Measurements from ENCODE around the gene ACVR1B.

ACVR1B gene

DNA sequence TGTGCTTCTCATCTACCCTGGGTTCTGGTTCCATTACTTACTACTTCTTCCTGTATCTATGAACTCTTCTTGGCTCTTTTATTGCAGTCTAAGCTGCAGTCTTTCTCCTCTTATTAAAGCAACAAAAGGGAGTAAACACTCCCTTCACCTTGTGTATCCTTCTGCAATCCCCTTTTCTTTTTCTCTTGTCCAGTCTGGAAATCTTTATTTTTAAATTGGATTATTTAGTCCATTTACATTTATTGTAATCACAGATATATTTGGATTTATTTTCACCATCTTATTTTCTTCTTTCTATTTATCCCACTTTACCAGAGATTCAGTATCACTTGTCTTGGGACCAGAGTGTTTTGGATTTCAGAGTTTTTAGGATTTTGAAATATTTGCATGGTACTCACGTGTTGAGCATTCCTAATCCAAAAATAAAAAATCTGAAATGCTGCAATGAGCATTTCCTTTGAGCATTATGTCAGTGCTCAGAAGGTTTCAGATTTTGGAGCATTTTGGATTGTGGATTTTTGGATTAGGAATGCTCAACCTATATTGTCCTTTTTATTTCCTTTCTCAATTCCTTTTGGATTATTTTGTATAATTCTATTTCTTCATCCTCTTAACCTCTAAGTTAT lies 6.8 kb upstream of the ACVR1B start:
- no peak for DNase-seq

GRCh38 chr12:51947246-51947996 lies 4.1 kb upstream of the ACVR1B start:
- DNase-seq = no peak

- DNase-seq = no peak
These were observed 3.4 kb upstream of the ACVR1B start for GRCh38 chr12:51948066-51948465.

GRCh38 chr12:51949342-51950030 lies 2.0 kb upstream of the ACVR1B start:
- no peak for DNase-seq

GRCh38 chr12:51950682-51951198 lies 759 bp upstream of the ACVR1B start:
- DNase-seq = no peak

DNA sequence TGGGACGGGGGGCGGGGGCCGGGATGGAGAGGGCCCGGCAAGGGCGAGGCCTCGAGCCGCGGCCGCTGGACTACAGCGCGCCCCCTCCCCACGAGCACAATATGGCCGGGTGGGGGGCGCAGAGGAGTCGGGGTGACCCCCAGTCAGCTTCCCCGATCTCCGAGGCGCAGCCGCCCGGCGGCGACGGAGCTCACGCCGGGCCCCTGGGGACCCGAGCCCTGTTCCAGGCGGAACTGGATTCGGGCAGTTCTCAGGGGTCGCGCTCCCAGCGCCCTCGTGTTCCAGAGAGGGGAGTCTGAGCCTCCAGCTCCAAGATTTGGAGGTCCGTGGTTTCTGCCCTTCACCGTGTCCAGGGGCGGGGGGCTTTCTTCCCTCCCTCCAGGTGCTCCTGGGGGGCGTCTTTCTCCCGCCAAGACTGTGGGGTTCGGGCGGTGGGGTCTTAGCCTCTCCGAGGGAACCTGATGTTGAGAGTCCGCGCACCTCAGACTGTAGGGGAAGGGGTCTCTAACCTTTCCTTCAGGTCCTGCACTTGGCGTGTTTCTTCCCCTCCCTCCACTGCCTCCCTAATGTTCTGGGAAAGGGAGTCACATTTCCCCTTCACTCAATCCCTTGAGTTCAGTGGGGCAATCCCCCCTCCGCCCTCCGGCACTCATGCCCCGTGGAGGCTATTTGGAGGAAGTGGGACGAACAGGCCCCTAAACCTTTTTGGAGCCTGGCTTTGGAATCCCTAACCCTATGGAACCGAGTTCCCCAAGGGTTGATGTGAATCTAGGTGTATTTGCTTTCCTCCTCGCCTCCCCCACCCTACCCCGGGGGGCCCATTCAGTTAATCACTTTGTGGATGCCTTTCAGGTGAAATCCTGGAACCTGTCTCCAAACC lies 584 bp downstream of the ACVR1B start:
- DNase-seq = no peak

- DNase-seq = no peak
These were observed 1.6 kb downstream of the ACVR1B start for GRCh38 chr12:51953089-51953488.

DNA sequence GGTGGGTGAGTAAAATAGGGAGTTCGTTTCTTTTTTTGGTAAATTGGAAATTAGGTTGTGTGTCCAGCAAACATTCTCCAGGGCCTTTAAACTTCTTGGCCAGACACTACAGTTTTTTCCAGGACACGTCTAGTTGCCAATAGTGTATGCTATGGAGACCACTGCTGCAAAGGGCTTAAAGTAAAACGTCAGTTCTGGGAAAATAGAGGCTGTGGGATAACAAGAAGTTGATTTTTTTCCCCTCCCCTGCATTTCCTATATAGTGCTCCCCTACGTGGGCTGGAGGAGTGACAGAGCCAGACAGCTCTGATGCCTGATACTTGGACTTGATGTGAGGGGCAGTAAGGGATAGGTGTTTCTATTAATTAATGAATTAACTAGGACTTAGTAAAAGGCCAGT lies 2.4 kb downstream of the ACVR1B start:
- DNase-seq = no peak

- no peak for DNase-seq
These were observed 3.3 kb downstream of the ACVR1B start for GRCh38 chr12:51954561-51955361.

GRCh38 chr12:51955702-51956101 lies 4.2 kb downstream of the ACVR1B start:
- no peak for DNase-seq

- DNase-seq = no peak
These were observed 7.0 kb downstream of the ACVR1B start for GRCh38 chr12:51958542-51958941.

DNA sequence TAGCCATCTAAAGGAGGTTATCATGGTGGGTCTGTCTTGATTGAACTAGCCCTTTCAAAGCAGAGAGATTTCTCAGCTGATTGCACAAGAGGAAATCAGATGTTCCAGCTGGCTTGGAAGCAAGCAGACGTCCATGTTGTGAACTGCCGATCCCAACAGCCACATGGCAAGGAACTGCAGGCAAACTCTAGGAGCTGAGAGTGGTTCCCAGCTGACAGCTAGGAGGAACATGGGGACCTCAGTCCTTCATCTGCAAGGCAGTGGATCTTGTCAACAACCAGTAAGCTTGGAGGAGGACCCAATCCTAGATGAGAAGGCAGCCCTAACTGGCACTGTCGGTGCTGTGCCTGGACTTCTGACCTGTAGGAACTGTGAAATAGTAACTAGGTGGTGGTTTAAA lies 7.7 kb downstream of the ACVR1B start:
- no peak for DNase-seq

DNA sequence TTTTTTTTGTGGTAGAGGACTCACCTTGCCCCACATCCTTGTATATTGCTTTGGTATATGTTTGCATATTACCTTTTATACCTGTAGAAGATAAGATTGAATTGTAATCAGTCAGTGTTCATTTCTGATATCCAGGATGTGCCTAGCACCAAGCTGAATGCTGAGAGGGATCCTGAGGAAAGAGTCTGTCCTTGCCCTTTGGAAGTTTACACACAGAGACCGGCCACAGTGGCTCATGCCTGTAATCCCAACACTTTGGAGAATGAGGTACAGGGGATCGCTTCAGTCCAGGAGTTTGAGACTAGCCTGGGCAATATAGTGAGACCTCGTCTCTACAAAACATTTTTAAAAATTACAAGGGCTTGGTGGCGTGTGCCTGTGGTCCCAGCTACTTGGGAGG lies 8.4 kb downstream of the ACVR1B start:
- DNase-seq = no peak

DNA sequence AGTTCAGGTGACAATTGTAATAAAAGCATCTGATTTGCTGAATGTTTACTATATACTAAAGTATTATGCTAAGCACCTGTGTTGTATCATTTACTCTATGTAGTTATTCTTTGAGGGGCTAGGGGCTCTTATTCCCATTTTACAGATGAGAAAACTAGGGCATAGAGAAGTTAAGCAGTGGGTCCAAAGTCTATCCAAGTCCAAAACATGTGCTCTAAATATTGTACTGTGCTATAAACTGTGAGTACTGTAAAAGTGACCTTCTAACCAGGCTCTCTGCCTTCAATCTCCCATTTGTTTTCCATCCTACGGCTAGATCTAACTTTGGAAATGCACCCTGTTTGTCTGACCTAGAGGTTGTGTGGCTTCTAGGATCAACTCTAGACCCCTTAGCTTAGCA lies 9.0 kb downstream of the ACVR1B start:
- no peak for DNase-seq

GRCh38 chr12:51960890-51961289 lies 9.4 kb downstream of the ACVR1B start:
- DNase-seq = no peak

DNA sequence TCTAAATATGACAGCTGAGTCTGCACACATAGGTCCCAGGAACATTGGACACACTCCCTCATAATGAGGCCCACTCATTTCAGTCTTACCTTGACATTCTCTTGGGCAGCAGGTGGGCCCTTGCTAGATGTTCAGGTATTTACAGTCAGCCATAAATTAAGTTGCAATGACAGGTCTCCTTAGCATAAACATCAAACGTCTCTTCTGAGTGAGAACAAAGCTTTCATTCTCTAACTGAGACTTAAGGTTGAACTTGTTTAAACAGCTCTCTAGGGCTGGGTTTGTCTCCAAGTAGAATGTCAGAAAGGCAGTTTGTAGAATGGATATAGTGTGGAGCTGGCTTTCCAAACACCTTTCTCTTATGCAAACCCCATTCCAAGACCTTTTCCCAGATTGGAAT lies 10.3 kb downstream of the ACVR1B start:
- no peak for DNase-seq

GRCh38 chr12:51962737-51963136 lies 11.2 kb downstream of the ACVR1B start:
- no peak for DNase-seq

DNA sequence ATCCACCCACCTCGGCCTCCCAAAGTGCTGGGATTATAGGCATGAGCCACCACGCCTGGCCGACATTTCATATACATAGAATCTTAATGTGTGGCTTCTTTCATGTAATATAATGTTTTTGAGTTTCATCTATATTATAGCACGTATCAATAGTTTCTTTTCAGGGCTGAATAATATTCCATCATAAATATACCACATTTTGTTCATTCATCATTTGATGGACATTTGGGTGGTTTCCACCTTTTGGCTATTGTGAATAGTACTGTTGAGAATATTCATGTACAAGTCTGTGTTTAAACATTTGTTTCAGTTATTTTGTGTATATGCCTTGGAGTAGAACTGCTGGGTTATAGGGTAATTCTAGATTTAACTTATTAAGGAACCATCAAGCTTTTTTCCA lies 12.0 kb downstream of the ACVR1B start:
- no peak for DNase-seq

DNA sequence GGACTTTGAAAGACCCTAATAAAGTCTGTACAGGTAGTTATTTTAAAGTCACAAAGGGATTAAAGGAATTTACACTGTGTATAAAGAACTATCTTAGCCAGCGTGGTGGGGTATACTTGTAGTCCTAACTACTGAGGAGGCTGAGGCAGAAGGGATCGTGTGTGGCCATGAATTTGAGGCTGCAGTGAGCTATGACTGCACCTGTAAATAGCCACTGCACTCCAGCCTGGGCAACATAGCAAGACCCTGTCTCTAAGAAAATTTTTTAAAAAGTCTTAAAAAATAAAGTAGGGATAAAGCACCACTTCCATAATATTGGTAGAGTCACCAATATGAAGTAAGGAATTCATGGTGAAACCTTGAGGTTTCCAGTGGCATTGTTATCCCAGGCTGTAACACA lies 18.1 kb downstream of the ACVR1B start:
- DNase-seq = no peak

GRCh38 chr12:51970904-51971646 lies 19.6 kb downstream of the ACVR1B start:
- no peak for DNase-seq

DNA sequence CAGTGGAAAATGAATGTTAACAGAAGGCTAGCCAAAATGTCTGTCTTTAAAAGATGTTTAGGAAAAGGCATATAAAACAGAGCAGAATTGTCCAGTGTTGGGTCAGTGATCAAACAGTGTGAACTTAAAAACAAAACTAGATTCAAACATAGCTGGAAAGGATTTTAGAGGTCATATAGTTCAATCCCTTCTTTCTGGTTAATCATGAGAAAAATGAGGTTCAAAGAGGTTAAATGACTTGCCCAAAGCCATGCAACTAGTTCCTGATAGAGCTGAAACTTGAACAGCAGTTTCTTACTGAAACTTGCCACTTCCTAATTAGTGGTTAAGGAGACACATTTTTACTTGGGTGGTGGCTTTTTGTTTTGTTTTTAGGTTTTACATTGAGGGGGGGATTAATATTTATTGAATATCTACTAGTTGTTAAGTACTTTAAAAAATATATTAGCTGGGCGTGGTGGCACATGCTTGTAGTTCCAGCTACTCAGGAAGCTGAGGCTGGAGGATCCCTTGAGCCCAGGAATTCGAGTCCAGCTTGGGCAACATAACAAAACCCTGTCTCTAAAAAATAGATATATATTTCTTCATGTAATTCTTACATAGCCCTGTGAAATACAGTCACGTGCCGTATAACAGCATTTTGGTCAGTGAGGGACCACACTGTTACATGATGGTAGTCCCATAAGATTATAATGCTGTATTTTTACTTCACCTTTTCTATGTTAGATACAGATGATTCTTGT lies 20.4 kb downstream of the ACVR1B start:
- DNase-seq = no peak

All from NCI-H446 treated with DMSO at 0.1 percent for 48 hours (cell line).